HuH-7 (cell line): ENCODE data around the gene PGM1.

Experiments used
- DNase-seq: peaks from one replicate; pipeline ENCODE4 v3.0.0; 2011; ENCODE audit warnings: low spot score

PGM1 gene

GRCh38 chr1:63701187-63701586, 108.0 kb downstream of the PGM1 start:
- no peak for DNase-seq

- DNase-seq, result no peak
Observed at GRCh38 chr1:63703701-63704107, 110.5 kb downstream of the PGM1 start.

GRCh38 chr1:63704443-63704842, 111.2 kb downstream of the PGM1 start:
- no peak for DNase-seq

GRCh38 chr1:63705078-63705477, 111.9 kb downstream of the PGM1 start:
- no peak for DNase-seq

- no peak for DNase-seq
Observed at GRCh38 chr1:63709267-63709828, 116.1 kb downstream of the PGM1 start.
